ENCODE data around the gene IQCE.
A peak's percentile ranks its signal among the peaks of the same experiment; 100 is the strongest.

DNA sequence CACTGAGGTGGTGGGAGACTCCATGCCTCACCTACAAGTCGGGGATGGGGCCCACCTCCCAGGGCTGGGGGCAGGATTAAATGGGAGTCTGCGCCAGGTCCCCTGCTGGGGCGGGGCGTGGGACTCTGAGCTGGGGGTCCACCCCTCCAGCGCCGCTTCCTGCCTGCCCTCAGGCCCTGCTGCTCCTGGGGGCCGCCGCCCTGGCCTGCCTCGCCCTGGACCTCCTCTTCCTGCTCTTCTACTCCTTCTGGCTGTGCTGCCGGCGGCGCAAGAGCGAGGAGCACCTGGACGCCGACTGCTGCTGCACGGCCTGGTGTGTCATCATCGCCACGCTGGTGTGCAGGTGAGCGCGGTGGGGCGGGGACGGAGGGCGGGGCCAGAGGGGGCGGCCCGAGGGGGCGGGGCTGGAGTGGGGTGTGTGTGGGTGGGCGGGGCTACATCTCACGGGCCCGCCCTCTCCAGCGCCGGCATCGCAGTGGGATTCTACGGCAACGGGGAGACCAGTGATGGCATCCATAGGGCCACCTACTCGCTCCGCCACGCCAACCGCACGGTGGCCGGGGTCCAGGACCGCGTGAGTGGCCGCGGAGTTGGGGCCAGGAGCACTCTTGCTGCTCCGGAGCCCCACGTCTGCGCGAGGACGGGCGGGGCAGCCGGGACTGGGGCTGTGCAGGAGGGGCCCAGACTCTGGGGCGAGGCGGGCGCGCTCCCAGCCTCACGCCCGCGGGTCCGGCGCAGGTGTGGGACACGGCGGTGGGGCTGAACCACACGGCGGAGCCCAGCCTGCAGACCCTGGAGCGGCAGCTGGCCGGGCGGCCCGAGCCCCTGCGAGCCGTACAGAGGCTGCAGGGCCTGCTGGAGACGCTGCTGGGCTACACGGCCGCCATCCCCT lies 88.1 kb downstream of the IQCE start:
- peak; percentile 84 for TF ChIP-seq MAX (IDR thresholded peaks at IDR 0.05)
- TF ChIP-seq TEAD4 (IDR thresholded peaks at IDR 0.05): 0 out of 2 replicates have a peak, but pooled peaks have one; percentile 18
- TF ChIP-seq YY1 (IDR thresholded peaks at IDR 0.05; ENCODE audit: low read depth): no peak
- no peak; the same call in 1 of the 2 replicates for TF ChIP-seq EP300 (IDR thresholded peaks at IDR 0.05; ENCODE audit: borderline replicate concordance)
- TF ChIP-seq, protein P1, sequence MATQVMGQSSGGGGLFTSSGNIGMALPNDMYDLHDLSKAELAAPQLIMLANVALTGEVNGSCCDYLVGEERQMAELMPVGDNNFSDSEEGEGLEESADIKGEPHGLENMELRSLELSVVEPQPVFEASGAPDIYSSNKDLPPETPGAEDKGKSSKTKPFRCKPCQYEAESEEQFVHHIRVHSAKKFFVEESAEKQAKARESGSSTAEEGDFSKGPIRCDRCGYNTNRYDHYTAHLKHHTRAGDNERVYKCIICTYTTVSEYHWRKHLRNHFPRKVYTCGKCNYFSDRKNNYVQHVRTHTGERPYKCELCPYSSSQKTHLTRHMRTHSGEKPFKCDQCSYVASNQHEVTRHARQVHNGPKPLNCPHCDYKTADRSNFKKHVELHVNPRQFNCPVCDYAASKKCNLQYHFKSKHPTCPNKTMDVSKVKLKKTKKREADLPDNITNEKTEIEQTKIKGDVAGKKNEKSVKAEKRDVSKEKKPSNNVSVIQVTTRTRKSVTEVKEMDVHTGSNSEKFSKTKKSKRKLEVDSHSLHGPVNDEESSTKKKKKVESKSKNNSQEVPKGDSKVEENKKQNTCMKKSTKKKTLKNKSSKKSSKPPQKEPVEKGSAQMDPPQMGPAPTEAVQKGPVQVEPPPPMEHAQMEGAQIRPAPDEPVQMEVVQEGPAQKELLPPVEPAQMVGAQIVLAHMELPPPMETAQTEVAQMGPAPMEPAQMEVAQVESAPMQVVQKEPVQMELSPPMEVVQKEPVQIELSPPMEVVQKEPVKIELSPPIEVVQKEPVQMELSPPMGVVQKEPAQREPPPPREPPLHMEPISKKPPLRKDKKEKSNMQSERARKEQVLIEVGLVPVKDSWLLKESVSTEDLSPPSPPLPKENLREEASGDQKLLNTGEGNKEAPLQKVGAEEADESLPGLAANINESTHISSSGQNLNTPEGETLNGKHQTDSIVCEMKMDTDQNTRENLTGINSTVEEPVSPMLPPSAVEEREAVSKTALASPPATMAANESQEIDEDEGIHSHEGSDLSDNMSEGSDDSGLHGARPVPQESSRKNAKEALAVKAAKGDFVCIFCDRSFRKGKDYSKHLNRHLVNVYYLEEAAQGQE (IDR thresholded peaks at IDR 0.05; ENCODE audit: low read depth): no peak
- no peak for TF ChIP-seq CEBPB (IDR thresholded peaks at IDR 0.05)
- TF ChIP-seq, protein P2, sequence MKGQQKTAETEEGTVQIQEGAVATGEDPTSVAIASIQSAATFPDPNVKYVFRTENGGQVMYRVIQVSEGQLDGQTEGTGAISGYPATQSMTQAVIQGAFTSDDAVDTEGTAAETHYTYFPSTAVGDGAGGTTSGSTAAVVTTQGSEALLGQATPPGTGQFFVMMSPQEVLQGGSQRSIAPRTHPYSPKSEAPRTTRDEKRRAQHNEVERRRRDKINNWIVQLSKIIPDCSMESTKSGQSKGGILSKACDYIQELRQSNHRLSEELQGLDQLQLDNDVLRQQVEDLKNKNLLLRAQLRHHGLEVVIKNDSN (IDR thresholded peaks at IDR 0.05): no peak
- 0 out of 2 replicates have a peak, but pooled peaks have one; percentile 29 for TF ChIP-seq TAF1 (IDR thresholded peaks at IDR 0.05; ENCODE audit: low read depth)
- no peak for TF ChIP-seq FOXM1 (IDR thresholded peaks at IDR 0.05; ENCODE audit: borderline replicate concordance, low read depth)
- no peak for TF ChIP-seq CREB1 (IDR thresholded peaks at IDR 0.05; ENCODE audit: low read depth)
- TF ChIP-seq EGR1 (IDR thresholded peaks at IDR 0.05): no peak
- TF ChIP-seq RAD21 (IDR thresholded peaks at IDR 0.05; ENCODE audit: low read depth): no peak; the same call in 1 of the 2 replicates
- peak; percentile 72; the same call in 1 of the 2 replicates for TF ChIP-seq TCF12 (IDR thresholded peaks at IDR 0.05; ENCODE audit: low read depth)
- TF ChIP-seq NFIC (IDR thresholded peaks at IDR 0.05): peak; percentile 56
